NCI-H187 treated with DMSO at 0.1 percent for 48 hours (cell line): ENCODE data around the gene KCNC1.

ENCODE experiments used
- DNase-seq: peaks from one replicate; lab custom pipeline; 2025; lab: John Stamatoyannopoulos, UW

KCNC1 gene

GRCh38 chr11:17827006-17827405, 92.4 kb downstream of the KCNC1 start:
- DNase-seq = no peak

GRCh38 chr11:17828311-17828751, 93.8 kb downstream of the KCNC1 start:
- DNase-seq = no peak

GRCh38 chr11:17831228-17831627, 96.6 kb downstream of the KCNC1 start:
- no peak for DNase-seq

- no peak for DNase-seq
These were observed 97.3 kb downstream of the KCNC1 start for GRCh38 chr11:17831883-17832282.
